AG09309 (cell line): ENCODE data around the gene GP1BA.
"Not testable (repeated sequence)": the region's sequence is repeated elsewhere in the genome, so short reads cannot be mapped to it uniquely, and the experiment has no call there.

Source experiments
- DNase-seq: peaks from one replicate; pipeline ENCODE4 v3.0.0-alpha.2; 2010; ENCODE audit warnings: low read depth
- H3K4me3 ChIP-seq: 2 replicates; pipeline ENCODE4 v1.5.1; 2011; ENCODE audit warnings: mild to moderate bottlenecking, low read depth, low read length, moderate library complexity; ENCODE audit not compliant: control insufficient read depth
- CTCF ChIP-seq: IDR thresholded peaks from 2 replicates; pipeline ENCODE4 v1.5.1; 2011; ENCODE audit warnings: mild to moderate bottlenecking, low read depth, low read length, inconsistent platforms; ENCODE audit not compliant: insufficient read depth, control insufficient read depth; ENCODE audit errors: missing control alignments

Gene GP1BA

GRCh38 chr17:4901648-4902344, 30.3 kb upstream of the GP1BA start:
- no peak overlapping the region for H3K4me3 ChIP-seq
- no peak for TF ChIP-seq CTCF
- no peak for DNase-seq

- no peak overlapping the region for H3K4me3 ChIP-seq
- DNase-seq = no peak
- TF ChIP-seq CTCF = no peak
Observed at GRCh38 chr17:4902540-4902939, 29.5 kb upstream of the GP1BA start.

GRCh38 chr17:4903051-4903818, 28.8 kb upstream of the GP1BA start, which contains the start of gene CHRNE:
Gene CHRNE (minus strand): TSS chr17:4903098. CDS start chr17:4903063, 35 bp downstream.
- H3K4me3 ChIP-seq = no peak within 1 kb of the TSS
- DNase-seq = no peak
- TF ChIP-seq CTCF = peak; percentile 81

GRCh38 chr17:4906642-4907041, 25.4 kb upstream of the GP1BA start:
- not testable (repeated sequence) for H3K4me3 ChIP-seq

GRCh38 chr17:4908301-4908700, 23.8 kb upstream of the GP1BA start:
- TF ChIP-seq CTCF = no peak
- H3K4me3 ChIP-seq = no peak overlapping the region
- no peak for DNase-seq

More at GRCh38 chr17:4906642-4907041, 25.4 kb upstream of the GP1BA start:
- DNase-seq = not testable (repeated sequence)

GRCh38 chr17:4908711-4909496, 23.2 kb upstream of the GP1BA start:
- TF ChIP-seq CTCF = peak; percentile 87
- peak; percentile 85 for DNase-seq
- H3K4me3 ChIP-seq = no peak overlapping the region
